Memory B cell (primary cell): ENCODE measurements around the gene DEPP1.
A peak's percentile ranks its signal among the peaks of the same experiment; 100 is the strongest.

ENCODE experiments used
- ATAC-seq: fragments of 150-1000 bp; cut with Tn5 transposase; 2 replicates; pipeline ENCODE4 v1.10.0; 2021; ENCODE audit warnings: low read depth, mild to moderate bottlenecking, moderate library complexity
- DNase-seq, 2 donors: peaks; one replicate each; pipeline ENCODE4 v3.0.0; 2022; ENCODE audit warnings: low spot score in 2 of 2
- H3K27ac Mint-ChIP-seq: one replicate; pipeline ENCODE4 v1.8.0; 2022; ENCODE audit warnings: mild to moderate bottlenecking, moderate library complexity, mixed read lengths
- H3K27me3 Mint-ChIP-seq: one replicate; pipeline ENCODE4 v1.8.0; 2022; ENCODE audit warnings: mixed read lengths
- H3K36me3 Mint-ChIP-seq: one replicate; pipeline ENCODE4 v1.8.0; 2022; ENCODE audit warnings: mild to moderate bottlenecking, mixed read lengths
- H3K4me1 Mint-ChIP-seq: one replicate; pipeline ENCODE4 v1.8.0; 2022; ENCODE audit warnings: mixed read lengths
- H3K4me3 Mint-ChIP-seq: one replicate; pipeline ENCODE4 v1.8.0; 2022; ENCODE audit warnings: mild to moderate bottlenecking, moderate library complexity, mixed read lengths
- H3K9me3 Mint-ChIP-seq: one replicate; pipeline ENCODE4 v1.8.0; 2022; ENCODE audit warnings: mixed read lengths

The DEPP1 gene

DNA sequence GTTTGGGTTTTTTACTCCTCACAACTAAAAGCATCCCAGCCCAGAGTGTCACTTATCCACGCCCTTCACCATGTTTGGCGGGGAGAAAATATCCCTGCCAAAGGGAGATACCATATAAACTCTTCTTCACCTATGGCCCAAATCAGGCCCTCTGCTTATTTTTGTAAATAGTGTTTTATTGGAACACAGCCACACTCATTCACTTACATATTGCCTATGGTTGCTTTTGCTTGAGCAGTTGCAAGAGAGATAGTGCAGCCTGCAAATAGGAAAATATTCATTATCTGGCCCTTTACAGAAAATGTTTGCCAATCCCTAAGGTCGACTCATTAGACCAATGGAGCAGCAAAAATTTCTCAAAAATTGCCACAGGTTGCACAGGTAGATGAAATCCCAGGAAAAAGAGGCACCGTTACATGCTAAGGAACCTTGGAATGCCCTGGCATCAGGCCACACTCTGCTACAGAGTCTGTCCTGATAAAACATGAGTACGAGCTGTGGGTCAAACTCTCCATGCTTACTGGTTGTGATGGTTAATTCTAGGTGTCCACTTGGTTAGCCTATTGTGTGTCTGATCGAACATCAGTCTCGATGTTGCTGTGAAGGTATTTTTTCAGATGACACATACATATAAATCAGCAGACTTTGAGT is 26.9 kb downstream of the DEPP1 start:
- Mint-ChIP-seq H3K27me3 (no peaks in the 10 kb centered on the region), H3K4me3 (no peak overlapping the region), H3K36me3 (peaks cover 16% of the 10 kb centered on the region), H3K4me1 (peaks cover 41% of the 10 kb centered on the region), H3K9me3 (no peaks in the 10 kb centered on the region), H3K27ac (no peak overlapping the region)
- DNase-seq (no peak), ATAC-seq (no peak)

DNA sequence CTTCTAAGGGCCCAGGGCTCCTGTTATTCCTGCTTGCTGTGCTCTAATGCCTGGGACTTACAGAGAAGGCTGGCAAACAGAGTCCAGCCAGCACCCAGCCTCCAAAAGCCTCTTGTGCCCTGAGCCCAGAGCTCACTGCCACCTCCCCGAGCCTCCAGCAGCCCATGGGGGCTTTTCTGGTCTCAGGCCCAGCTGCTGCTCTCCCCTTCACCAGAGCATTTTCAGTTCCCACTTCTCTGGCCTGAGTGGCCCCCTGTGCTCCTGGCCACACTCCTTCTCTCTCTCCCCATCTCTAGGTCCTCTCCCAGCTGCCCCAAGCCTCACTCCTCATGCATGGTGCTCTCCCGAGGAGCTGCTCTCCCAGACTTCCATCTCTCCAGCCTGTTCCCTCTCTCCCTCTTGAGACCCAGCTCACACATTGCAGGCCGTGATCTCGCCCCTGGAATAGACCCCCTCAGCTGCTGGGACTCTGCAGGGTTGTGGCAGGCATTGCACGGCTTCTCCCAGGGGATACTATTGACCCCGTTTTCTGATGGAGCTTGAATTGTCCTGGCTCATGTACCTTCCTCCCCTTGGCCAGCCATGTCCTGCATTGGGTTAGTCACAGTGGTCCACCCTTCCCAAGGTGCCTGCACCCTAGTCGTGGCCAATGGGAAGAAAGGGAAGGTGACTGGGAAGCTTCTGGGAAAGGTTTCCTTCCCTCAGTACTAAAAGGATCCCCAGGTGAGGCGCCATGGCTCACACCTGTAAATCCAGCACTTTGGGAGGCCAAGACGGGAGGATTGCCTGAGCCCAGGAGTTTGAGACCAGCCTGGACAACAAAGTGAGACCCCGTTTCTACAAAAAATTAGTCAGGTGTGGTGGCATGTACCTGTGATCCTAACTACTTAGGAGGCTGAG is 28.0 kb downstream of the DEPP1 start:
- no peak for ATAC-seq
- Mint-ChIP-seq H3K27ac (no peak overlapping the region), H3K4me3 (no peak overlapping the region), H3K36me3 (peaks cover 5% of the 10 kb centered on the region), H3K27me3 (no peaks in the 10 kb centered on the region), H3K9me3 (no peaks in the 10 kb centered on the region), H3K4me1 (peaks cover 38% of the 10 kb centered on the region)
- no peak for DNase-seq

DNA sequence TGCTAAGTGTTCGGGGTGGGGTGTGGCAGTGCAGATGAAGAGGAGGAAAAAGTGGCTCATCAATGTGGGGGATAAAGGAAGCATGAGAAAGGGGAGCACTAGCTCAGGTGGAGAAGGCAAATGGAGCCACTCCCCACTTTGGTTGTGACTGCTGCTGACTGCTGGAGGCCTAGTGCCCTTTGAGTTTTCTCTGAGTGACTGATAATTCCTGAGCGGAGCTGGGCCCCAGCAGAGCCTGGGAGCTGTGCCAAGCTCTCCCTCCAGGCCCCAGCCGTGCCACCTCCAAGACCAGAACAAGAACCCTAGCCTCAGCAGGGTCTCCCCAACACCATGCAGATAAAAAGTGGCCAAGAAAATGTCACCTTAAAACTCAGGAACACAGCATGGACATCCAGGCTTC is 28.7 kb downstream of the DEPP1 start:
- Mint-ChIP-seq H3K27ac (no peak overlapping the region), H3K27me3 (no peaks in the 10 kb centered on the region), H3K4me3 (no peak overlapping the region), H3K36me3 (peaks cover 5% of the 10 kb centered on the region), H3K4me1 (peaks cover 36% of the 10 kb centered on the region), H3K9me3 (peaks cover 3% of the 10 kb centered on the region)
- ATAC-seq (no peak), DNase-seq (no peak)

DNA sequence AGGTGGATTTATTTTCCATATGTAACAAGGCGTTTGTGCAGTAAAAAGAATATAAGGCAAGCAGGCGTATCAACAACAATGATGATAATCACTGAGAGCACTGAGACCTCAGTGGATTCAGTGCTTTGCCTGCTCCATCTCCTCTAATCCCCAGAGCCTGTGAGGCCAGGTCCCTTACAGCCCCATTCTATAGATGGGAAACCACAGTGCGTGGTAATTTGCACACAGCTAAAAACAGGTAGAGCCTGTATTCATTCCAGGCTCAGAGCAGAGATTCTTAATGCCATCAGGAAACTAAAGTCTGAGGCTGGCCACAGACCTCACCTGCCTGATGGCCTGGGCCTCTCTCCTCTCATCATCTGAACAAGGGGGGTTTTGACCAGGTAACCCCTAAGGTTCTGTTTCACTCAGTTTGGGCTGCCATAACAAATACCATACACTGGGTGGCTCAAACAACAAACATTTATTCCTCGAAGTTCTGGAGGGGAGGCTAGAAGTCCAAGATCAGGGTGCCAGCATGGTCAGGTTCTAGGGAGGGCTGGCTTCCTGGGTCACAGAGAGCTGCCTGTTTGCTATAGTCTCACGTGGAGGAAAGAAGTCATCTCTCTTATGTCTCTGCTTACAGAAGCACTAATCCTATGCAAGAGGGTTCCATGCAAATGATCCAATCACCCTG is 29.3 kb downstream of the DEPP1 start:
- Mint-ChIP-seq H3K4me1 (peaks cover 32% of the 10 kb centered on the region), H3K27ac (no peak overlapping the region), H3K36me3 (peaks cover 3% of the 10 kb centered on the region), H3K27me3 (no peaks in the 10 kb centered on the region), H3K9me3 (peaks cover 8% of the 10 kb centered on the region), H3K4me3 (no peak overlapping the region)
- ATAC-seq (no peak), DNase-seq (no peak)

DNA sequence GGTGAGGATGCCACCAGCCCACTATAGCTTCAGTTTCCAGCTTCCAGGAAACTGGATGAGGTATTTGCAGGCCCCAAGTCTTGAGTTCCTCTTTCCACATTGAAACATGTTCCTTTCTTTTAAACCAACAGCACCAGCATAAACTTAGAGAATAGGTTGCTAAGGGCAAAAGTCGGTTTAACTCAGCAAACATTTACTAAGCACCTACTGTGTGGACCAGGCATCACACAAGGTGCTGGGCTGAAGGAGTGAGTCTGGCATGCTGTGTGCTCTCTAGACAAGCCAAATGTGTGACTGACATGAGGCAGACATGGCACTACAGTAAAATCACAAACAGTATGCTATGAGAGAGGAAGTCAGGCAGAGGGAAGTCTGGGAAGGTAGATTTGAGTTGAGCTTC is 30.0 kb downstream of the DEPP1 start:
- peaks cover 32% of the 10 kb centered on the region for H3K4me1 Mint-ChIP-seq
- peaks cover 10% of the 10 kb centered on the region for H3K9me3 Mint-ChIP-seq
- ATAC-seq: no peak
- DNase-seq: no peak
- H3K27me3 Mint-ChIP-seq: no peaks in the 10 kb centered on the region
- peaks cover 5% of the 10 kb centered on the region for H3K36me3 Mint-ChIP-seq
- H3K4me3 Mint-ChIP-seq: no peak overlapping the region
- H3K27ac Mint-ChIP-seq: no peak overlapping the region

DNA sequence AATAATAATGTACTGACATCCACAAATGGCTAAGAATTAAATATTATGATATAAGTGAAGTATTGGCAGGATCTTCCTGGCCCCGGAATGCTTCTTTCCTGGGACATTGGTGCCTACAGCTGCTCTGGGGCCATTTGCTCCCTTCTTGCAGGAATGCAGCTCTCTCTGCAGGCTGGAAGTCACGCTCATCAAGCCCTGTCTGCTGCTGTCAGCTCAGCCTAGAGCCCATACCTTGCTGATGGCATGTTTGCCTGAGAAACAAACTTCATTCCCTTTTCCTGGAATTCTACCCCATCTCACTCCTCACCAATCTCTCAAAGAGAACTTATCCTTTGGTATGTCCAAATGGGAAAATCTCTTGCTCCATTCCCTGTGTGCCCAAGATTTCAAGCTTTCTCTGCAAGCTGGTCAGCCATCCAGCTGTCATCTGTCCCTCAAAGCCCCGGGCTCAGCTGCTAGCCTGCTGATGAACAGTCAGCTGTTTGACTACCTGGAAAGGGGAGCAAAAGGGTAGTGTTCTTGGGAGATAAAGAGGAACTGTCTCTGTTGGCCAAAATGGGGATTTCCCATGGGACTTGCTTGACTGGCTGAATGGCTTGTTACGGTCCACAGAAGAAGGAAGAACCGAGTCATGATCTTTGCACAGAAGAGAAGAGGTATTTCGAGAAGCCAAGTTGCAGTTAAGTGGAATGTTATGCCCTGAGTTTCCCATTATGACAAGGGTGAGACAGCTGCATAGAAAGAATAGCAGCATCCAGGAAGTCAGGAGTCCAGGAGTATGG is 31.0 kb downstream of the DEPP1 start:
- Mint-ChIP-seq H3K4me1 (peaks cover 32% of the 10 kb centered on the region), H3K27ac (no peak overlapping the region), H3K36me3 (peaks cover 5% of the 10 kb centered on the region), H3K9me3 (peaks cover 10% of the 10 kb centered on the region), H3K27me3 (no peaks in the 10 kb centered on the region), H3K4me3 (peak overlapping the region; percentile 3)
- ATAC-seq (peak; percentile 91), DNase-seq (peak in 1 of 2 donors; percentile 22)

DNA sequence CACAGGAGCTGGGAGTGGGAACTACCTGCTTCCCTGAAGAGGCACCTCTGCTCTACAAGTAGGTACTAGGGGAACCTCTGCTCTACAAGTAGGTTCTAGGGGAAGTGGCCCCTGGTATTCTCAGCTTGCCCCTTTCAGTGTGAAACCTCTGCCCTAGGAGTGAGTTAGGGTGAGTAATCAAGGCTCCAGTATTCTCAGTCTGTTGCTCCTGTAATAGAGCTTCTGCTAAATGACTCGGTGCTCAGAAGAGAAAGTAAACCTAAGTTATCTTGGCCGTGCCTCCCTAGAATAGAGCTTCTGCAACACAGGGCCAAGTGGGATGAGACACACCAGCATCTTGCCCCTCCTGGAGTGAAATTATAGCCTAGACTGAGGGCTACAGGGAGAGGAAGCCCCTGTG is 32.4 kb downstream of the DEPP1 start:
- ATAC-seq (no peak), DNase-seq (no peak)
- H3K4me3 Mint-ChIP-seq: no peak overlapping the region
- H3K36me3 Mint-ChIP-seq: peaks cover 5% of the 10 kb centered on the region
- peaks cover 32% of the 10 kb centered on the region for H3K4me1 Mint-ChIP-seq
- peaks cover 12% of the 10 kb centered on the region for H3K9me3 Mint-ChIP-seq
- no peaks in the 10 kb centered on the region for H3K27me3 Mint-ChIP-seq
- H3K27ac Mint-ChIP-seq: no peak overlapping the region

DNA sequence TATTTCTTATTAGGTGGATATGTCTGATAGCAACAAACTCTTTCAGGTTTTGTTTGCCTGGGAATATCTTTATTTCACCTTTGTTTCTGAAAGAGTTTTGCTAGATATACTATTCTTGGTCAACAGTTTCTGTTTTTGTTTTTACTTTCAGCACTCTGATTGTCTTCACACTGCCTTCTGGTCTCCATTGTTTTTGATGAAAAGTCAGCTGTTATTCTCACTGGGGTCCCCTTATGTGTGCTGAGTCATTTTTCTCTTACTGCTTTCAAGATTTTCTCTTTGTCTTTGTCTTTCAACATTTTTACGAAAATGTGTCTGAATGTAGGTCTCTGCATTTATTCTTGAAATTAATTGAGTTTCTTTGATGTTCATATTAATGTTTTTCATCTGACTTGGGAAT is 34.3 kb downstream of the DEPP1 start:
- no peak overlapping the region for H3K4me3 Mint-ChIP-seq
- H3K9me3 Mint-ChIP-seq: peaks cover 12% of the 10 kb centered on the region
- DNase-seq: no peak
- no peak for ATAC-seq
- H3K27me3 Mint-ChIP-seq: no peaks in the 10 kb centered on the region
- H3K36me3 Mint-ChIP-seq: peaks cover 5% of the 10 kb centered on the region
- peaks cover 21% of the 10 kb centered on the region for H3K4me1 Mint-ChIP-seq
- H3K27ac Mint-ChIP-seq: no peak overlapping the region

DNA sequence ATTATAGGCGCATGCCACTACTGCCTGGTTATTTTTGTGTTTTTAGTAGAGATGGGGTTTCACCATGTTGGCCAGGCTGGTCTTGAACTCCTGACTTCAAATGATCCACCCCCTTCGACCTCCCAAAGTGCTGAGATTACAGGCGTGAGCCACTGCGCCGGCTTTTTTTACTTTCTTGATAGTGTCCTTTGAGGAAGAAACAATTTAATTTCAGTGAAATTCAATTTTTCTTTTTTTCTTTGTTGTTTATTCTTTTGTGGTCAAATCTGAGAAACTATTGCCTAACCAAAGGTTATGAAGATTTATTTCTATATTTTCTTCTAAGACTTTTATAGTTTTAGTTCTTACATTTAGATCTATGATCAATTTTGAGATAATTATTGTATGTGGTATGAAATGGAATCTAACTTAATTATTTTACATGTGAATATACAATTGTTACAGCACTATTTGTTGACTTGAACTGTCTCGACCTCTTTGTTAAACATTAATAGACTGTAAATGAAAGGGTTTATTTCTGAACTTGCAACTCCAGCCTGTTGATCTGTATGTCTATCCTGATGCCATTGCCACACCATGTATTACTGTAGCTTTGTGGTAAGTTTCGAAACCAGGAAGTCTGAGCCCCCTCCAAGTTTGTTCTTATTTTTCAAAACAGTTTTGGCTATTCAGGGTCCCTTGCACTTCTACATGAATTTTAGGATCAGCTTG is 38.8 kb downstream of the DEPP1 start:
- DNase-seq (no peak), ATAC-seq (no peak)
- H3K36me3 Mint-ChIP-seq: peaks cover 3% of the 10 kb centered on the region
- H3K27me3 Mint-ChIP-seq: no peaks in the 10 kb centered on the region
- H3K9me3 Mint-ChIP-seq: peaks cover 9% of the 10 kb centered on the region
- no peaks in the 10 kb centered on the region for H3K4me1 Mint-ChIP-seq
- no peak overlapping the region for H3K4me3 Mint-ChIP-seq
- H3K27ac Mint-ChIP-seq: no peak overlapping the region

DNA sequence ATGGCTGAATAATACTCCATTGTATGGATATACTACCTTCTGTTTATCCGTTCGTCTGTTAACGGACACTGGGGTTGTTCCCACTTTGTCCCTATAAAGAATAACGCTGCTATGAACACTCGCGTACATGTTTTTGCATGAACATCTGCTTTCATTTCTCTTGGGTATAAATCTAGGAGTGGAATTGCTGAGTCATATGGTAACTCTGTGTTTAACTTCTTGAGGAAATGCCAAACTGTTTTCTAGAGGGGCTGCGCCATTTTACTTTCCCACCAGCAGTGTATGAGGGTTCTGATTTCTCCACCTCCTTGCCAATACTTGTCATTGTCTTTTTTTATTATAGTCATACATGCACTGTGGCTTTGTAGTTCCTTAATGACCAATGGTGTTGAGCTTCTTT is 39.7 kb downstream of the DEPP1 start:
- Mint-ChIP-seq H3K36me3 (no peaks in the 10 kb centered on the region), H3K27ac (no peak overlapping the region), H3K4me1 (no peaks in the 10 kb centered on the region), H3K27me3 (no peaks in the 10 kb centered on the region), H3K9me3 (peaks cover 2% of the 10 kb centered on the region), H3K4me3 (no peak overlapping the region)
- ATAC-seq: no peak
- DNase-seq: no peak

DNA sequence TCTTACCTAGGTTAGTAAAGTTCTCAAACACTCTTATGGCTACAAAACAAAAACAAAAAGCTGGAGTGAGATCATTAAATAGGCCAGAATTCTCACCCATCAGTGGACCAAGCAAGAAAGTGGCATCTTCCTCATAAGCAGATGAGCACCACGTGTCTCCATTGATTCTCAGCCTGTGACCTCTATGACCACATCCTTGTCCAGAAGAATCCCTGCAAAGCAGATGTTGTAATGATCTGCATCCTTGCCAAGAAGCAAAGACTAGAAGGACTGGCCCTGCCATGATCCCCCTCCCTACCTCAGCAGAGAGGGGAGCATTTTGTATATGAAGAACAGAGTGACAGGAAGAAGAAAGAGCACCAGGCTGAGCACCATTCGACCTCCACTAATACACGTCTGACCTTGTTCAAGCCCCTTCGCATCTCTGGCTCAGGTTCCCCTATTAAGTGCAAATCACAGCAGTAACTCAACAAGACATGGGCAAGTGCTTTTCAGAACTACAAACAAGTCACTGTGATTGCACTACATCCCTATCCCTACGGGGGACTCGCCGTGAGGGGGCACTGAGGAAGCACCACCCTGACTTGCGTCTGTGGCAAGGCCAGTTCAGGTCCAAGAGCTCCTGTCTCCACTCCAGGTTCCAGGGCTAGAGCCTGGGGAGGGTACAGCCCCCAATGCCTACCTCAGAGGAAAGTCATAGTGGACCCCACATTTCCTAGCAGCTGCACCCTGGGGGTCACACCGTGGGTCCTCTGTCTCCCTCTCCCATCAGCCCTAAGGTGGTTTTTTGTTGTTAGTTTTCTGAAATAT is 41.2 kb downstream of the DEPP1 start:
- Mint-ChIP-seq H3K4me1 (no peaks in the 10 kb centered on the region), H3K27ac (no peak overlapping the region), H3K4me3 (no peak overlapping the region), H3K27me3 (no peaks in the 10 kb centered on the region), H3K36me3 (no peaks in the 10 kb centered on the region), H3K9me3 (peaks cover 2% of the 10 kb centered on the region)
- no peak for DNase-seq
- no peak for ATAC-seq

DNA sequence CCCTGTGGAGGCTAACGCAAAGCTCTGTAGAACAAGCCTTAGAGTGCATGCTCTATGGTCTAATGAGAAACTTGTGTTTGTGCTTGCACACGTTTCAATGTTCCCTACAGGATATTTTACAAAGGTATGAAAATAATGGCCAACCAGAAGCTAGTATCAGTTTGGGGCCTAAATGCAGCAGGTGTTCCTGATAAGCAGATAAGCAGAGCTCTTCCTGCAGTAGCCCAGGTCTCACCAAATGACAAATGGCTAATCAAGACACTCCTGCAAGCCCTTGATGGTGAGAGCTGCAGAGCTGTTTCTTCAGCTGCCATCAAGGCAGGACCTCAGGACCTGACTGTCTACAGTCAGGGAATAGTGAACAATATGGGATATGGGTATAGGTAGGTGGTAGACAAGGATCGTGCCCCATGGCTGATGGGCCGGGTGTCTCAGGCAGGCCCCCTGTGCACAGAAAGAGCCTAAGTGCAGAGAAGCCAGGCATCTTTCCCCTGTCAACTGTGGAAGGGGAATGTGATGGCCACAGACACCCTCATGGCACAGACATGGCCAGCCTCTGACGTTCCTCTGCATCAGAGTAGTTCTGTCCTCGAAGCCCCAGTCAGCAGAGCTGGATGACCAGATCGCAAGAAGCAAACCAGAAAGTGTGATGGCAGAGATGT is 42.2 kb downstream of the DEPP1 start:
- Mint-ChIP-seq H3K4me1 (no peaks in the 10 kb centered on the region), H3K9me3 (peaks cover under 1% of the 10 kb centered on the region), H3K4me3 (no peak overlapping the region), H3K27me3 (no peaks in the 10 kb centered on the region), H3K36me3 (no peaks in the 10 kb centered on the region), H3K27ac (no peak overlapping the region)
- no peak for ATAC-seq
- DNase-seq: no peak
